ENCODE data around the gene GARIN1A. TPM values are rescaled to one million over a fixed set of nuclear protein-coding genes. Genes with fewer than 3 reads are reported as not detected.
A peak's percentile ranks its signal among the peaks of the same experiment; 100 is the strongest.

The GARIN1A gene
- total RNA-seq, 1 donor from 2014 or later, result under 0.01 TPM

DNA sequence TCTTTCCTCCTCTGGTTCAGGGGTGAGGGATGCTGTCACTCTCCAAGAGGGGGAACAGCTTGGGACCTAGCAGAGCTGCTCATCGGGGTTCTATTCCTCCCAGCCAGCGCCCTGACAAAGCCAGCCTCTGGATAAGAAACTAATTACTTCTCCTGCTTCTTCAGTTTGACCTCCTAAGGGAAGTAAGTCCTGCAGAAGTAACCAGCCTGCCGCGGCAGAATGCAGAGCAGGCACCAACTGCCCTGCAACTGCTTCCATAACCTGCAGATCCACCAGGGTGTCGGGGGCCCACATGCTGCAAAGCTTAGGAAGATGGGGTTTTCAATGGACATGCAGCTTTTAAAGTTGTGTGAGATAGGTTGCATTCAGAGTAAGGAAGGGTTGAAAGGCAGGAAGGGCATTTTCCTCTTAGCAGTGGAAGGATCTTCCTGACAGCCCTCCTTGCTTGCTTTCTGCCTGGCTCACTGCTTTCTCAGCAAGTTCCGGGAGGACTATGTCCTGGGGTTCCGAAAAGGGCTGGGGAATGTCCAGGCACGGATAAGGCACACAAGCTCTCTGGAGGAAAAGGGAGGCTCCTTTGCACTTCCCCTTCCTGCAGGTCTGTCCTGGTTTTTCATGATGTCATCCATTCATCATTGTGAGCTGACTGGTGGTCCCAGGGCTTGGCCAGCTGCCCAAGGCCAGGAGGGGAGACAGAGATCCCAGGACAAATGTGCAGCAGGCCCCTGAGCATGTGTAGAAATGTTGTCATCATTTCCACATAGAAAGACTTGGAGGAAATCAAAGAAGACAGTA lies 42.8 kb downstream of the GARIN1A start:
- DNase-seq (ENCODE audit: low read depth in 2 of 2), result peak in 1 of 2 donors; percentile 20

DNA sequence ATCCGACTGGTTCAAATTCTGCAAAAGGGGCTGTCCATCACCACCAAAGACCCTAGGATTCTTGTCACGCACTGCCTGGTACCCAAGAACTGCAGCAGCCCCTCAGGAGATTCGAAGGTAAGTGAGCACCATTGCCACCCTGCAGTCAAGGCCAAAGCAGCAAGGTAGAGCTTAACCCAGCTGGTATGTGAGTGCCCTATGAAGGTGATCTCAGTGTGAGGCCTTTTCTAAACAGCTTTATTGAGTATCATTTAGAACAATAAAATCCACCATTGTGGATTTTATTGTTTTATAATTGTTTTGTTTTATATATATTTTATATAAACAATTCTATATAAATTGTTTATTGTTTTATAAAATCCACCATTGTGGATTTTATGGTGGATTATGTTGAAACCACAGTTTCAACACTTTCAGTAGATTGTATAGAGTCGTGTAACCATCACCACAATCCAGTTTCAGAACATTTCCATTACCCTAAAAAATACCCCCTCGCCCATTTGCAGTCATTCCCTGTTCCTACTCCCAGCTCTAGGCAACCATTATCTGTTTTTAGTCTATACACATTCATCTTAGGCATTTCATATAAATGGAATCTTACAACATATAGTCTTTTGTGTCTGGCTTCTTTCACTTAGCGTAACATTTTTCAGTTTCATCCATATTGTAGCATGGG lies 47.0 kb downstream of the GARIN1A start:
- no peak for DNase-seq (ENCODE audit: low read depth in 2 of 2)

DNA sequence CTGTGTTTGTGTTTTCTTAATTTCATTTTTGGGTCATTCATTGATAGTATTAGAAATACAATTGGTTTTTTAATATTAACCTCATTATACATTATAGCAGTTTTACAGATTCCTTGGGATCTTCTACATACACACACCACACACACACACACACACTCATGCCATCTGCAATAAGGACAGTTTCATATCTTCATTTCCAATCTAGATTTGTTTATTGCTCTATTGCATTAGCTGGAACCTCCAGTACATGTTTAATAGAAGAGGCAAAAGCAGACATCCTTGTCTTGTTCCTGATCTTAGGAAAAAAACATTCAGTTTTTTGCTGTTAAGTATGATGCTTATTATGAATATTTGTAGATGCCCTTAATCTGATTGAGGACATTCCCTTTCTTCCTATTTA lies 49.3 kb downstream of the GARIN1A start:
- DNase-seq (ENCODE audit: low read depth in 2 of 2), result no peak

Other genes starting within 250 kb of the GARIN1A start
- 8.3 and 10.2 TPM in 2 replicates for gene HILPDA, start 216.4 kb upstream of the GARIN1A start, total RNA-seq
- 20.1 and 22.6 TPM in 2 replicates for gene METTL2B, start 195.5 kb upstream of the GARIN1A start, total RNA-seq
- 208 and 259 TPM in 2 replicates for gene CALU, start 67.1 kb downstream of the GARIN1A start, total RNA-seq
- gene OPN1SW, start 103.5 kb downstream of the GARIN1A start, total RNA-seq, result not detected in 2 replicates
- 0.76 and 1.3 TPM in 2 replicates for gene CCDC136, start 119.7 kb downstream of the GARIN1A start, total RNA-seq
- 130 and 133 TPM in 2 replicates for gene FLNC, start 158.1 kb downstream of the GARIN1A start, total RNA-seq
- gene ATP6V1F, start 190.6 kb downstream of the GARIN1A start, total RNA-seq, result 76.4 and 109 TPM in 2 replicates
- gene KCP, start 238.4 kb downstream of the GARIN1A start, total RNA-seq, result not detected in 2 replicates

Measured in dermis microvascular lymphatic vessel endothelial cell (primary cell).